ENCODE results near the gene TMEM184A. TPM values are rescaled to one million over a fixed set of nuclear protein-coding genes. Genes with fewer than 3 reads are reported as not detected.
"Not testable (repeated sequence)": the region's sequence is repeated elsewhere in the genome, so short reads cannot be mapped to it uniquely, and the experiment has no call there.

The TMEM184A gene
- total RNA-seq, 1 donor from 2014 or later = 9.0 TPM

DNA sequence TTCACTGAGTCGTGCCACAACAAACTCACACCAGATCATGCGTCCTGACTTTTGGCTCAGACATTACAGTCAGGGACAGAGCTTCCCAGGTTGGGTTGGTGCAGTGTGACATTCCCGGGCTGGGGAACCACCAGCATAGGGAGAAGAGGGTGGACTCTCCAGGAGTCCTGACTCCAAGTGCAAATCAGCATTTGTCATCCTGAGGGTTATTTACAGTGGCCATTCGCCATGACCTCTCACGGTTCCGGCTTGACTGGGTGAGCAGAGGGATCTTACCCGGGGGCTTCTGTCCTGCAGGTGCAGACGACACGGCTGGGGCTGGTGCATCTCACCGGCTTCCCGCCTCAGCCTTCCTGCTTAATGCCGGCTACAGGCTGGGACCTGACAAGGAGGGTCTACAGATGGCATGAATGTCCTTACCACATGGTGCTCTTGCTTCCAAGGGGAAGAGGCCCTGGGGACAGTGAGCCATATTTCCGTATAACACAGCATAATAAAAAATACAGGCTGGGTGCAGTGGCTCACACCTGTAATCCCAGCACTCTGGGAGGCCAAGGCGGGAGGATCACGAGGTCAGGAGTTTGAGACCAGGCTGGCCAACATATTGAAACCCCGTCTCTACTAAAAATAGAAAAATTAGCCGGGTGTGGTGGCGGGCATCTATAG, 39.3 kb downstream of the TMEM184A start:
- TF ChIP-seq, protein P1, sequence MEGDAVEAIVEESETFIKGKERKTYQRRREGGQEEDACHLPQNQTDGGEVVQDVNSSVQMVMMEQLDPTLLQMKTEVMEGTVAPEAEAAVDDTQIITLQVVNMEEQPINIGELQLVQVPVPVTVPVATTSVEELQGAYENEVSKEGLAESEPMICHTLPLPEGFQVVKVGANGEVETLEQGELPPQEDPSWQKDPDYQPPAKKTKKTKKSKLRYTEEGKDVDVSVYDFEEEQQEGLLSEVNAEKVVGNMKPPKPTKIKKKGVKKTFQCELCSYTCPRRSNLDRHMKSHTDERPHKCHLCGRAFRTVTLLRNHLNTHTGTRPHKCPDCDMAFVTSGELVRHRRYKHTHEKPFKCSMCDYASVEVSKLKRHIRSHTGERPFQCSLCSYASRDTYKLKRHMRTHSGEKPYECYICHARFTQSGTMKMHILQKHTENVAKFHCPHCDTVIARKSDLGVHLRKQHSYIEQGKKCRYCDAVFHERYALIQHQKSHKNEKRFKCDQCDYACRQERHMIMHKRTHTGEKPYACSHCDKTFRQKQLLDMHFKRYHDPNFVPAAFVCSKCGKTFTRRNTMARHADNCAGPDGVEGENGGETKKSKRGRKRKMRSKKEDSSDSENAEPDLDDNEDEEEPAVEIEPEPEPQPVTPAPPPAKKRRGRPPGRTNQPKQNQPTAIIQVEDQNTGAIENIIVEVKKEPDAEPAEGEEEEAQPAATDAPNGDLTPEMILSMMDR (IDR thresholded peaks at IDR 0.05; ENCODE audit: insufficient read depth, low read length, severe bottlenecking) = no peak

DNA sequence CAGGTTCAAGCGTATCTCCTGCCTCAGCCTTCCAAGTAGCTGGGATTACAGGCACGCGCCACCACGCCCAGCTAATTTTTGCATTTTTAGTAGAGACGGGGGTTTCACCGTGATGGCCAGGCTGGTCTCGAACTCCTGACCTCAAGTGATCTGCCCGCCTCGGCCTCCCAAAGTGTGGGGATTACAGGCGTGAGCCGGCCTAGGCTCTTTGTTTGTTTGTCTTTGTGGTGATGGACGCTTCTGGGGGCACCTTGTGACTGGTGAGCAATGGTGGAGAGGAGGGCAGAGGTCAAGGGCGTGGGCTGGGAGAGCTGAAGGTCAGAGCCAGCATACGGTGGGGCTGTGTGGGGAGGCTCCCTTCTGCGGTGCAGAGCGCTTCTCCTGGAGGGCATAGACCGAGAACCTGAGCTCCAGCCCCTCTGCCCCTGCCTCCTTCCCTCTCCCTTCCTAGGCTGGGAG, 40.5 kb downstream of the TMEM184A start:
- not testable (repeated sequence) for FAIRE-seq; H3K36me3 ChIP-seq (ENCODE audit: control insufficient read depth, insufficient read depth, low read length); H3K4me3 ChIP-seq (ENCODE audit: low read depth, low read length); DNase-seq (ENCODE audit: low read depth); H3K27me3 ChIP-seq (ENCODE audit: control insufficient read depth, insufficient read depth, low read length)

More for the DNA sequence above, 39.3 kb downstream of the TMEM184A start:
- DNase-seq (ENCODE audit: low read depth) (no peak), FAIRE-seq (no peak)
- Histone ChIP-seq H3K36me3 (ENCODE audit: control insufficient read depth, insufficient read depth, low read length) (no peaks in the 10 kb centered on the region), H3K4me3 (ENCODE audit: low read depth, low read length) (no peak overlapping the region), H3K27me3 (ENCODE audit: control insufficient read depth, insufficient read depth, low read length) (no peaks in the 10 kb centered on the region)

DNA sequence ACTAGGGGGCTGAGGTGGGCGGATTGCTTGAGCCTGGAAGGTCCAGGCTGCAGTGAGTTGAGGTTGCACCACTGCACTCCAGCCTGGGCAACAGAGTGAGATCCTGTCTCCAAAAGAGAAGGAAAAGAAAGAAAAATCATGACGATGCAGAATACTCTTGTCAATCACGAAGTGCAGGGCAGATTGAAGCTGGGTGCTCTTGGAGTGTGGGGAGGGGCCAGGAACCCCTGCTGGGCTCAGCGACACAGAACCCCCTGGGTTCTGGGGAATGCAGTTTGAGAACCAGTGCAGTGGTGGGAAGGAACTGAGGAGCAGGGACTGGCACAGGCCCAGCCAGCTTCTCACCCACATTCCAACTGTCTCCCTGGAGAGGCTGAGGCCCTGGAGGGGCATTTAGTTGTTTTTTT, 41.0 kb downstream of the TMEM184A start:
- no peak overlapping the region for H3K4me3 ChIP-seq (ENCODE audit: low read depth, low read length)
- FAIRE-seq (no peak), DNase-seq (ENCODE audit: low read depth) (no peak)
- no peaks in the 10 kb centered on the region for H3K36me3 ChIP-seq (ENCODE audit: control insufficient read depth, insufficient read depth, low read length)
- H3K27me3 ChIP-seq (ENCODE audit: control insufficient read depth, insufficient read depth, low read length) = no peaks in the 10 kb centered on the region
- TF ChIP-seq, protein P1 (IDR thresholded peaks at IDR 0.05; ENCODE audit: insufficient read depth, low read length, severe bottlenecking) = no peak

DNA sequence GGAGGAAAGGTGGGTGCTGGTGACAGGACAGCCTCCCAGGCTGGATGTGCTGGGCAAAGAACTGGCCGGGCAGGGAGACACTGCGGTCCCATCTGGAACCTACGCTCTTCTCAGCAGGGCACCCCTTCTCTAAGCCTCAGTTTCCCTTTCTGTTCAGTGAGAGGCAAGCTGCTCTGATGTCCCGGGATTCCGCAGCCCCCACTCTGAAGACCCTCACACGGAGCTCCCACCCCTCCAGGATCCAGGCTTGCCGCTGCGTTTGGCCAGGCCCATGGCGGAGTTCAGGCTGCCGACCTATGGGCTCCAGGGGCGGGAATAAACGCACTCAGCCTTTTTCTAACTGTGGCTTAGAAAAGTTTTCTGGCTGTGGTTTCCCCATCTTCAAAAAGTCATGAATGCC, 41.6 kb downstream of the TMEM184A start:
- FAIRE-seq (no peak), DNase-seq (ENCODE audit: low read depth) (no peak)
- H3K4me3 ChIP-seq (ENCODE audit: low read depth, low read length) = no peak overlapping the region
- TF ChIP-seq, protein P1 (IDR thresholded peaks at IDR 0.05; ENCODE audit: insufficient read depth, low read length, severe bottlenecking) = no peak
- no peaks in the 10 kb centered on the region for H3K36me3 ChIP-seq (ENCODE audit: control insufficient read depth, insufficient read depth, low read length)
- no peaks in the 10 kb centered on the region for H3K27me3 ChIP-seq (ENCODE audit: control insufficient read depth, insufficient read depth, low read length)

DNA sequence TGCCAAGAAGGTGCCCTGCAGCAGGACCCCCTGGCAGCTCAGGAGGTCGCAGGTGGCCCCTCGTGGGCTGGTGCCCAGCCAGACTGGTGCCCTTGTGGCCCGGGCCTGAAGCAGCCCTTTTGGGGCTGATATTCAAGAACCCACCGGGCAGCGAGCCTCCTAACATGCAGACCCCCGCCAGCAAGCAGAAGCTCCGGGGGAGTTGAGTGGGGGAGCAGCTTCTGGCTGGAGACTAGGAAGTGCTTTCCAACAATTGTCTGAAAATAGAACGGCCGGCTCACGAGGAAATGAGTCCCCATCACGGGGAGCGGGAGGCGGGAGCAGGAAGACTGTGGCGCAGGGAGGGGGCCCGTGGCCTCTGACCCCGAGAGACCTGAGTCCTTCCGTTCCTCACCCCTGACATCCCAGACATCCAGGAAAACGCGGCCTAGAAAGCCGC, 42.3 kb downstream of the TMEM184A start:
- H3K4me3 ChIP-seq (ENCODE audit: low read depth, low read length) = no peak overlapping the region
- FAIRE-seq (no peak), DNase-seq (ENCODE audit: low read depth) (no peak)
- no peaks in the 10 kb centered on the region for H3K27me3 ChIP-seq (ENCODE audit: control insufficient read depth, insufficient read depth, low read length)
- H3K36me3 ChIP-seq (ENCODE audit: control insufficient read depth, insufficient read depth, low read length) = no peaks in the 10 kb centered on the region
- TF ChIP-seq, protein P1 (IDR thresholded peaks at IDR 0.05; ENCODE audit: insufficient read depth, low read length, severe bottlenecking) = no peak

DNA sequence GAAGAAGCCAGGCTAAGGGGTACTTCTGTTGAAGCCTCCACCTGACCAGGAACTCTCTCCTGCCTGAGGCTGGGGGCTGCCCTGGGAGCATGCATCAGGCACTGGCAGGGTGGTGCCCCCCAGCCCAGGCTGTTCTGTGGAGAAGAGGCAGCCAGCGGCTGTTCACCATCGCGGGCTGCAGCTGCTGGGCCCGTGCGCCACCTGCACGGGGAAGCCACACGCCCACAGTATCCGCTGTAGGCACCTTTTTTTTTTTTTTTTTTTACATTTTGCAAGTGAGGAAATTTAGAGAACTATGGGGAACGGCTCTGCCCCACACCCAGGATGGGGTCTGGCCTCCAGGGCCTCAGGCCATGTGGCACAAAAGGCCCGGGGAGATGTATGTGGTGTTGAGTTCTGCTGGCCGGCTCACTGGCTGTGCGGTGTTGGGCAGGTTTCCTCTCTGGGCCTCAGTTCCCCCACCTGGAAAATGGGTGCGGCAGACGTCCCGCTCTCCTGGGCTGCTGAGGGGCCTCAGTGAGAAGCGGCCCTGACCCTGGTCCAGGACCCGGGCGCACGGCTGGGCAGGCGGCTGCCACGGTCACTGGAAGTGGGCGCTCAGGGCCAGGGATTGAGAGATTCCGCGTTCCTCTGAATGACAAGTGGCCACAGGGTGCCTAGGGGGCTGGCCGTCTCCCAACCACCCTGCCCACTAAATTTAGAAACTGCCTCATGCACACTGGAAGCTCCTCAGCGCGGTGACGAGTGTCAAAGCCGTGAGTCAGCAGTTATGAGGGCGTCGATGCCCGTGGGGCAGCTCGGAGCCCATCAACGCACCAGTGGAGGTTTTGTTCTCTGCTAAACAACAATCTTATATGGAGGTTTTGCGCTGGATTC, 43.0 kb downstream of the TMEM184A start:
- Histone ChIP-seq H3K4me3 (ENCODE audit: low read depth, low read length) (no peak overlapping the region), H3K27me3 (ENCODE audit: control insufficient read depth, insufficient read depth, low read length) (no peaks in the 10 kb centered on the region), H3K36me3 (ENCODE audit: control insufficient read depth, insufficient read depth, low read length) (no peaks in the 10 kb centered on the region)
- FAIRE-seq (no peak), DNase-seq (ENCODE audit: low read depth) (peak; percentile 48)
- TF ChIP-seq, protein P1 (IDR thresholded peaks at IDR 0.05; ENCODE audit: insufficient read depth, low read length, severe bottlenecking) = no peak

All from bronchial epithelial cell (primary cell).